HG03342 (cell line): ENCODE data around the gene TIMM17A.
"Not testable (repeated sequence)": the region's sequence is repeated elsewhere in the genome, so short reads cannot be mapped to it uniquely, and the experiment has no call there.

Source experiments
- ATAC-seq: cut with Tn5 transposase; IDR thresholded peaks from one replicate; pipeline ENCODE4 v1.9.1; 2021; ENCODE audit warnings: mild to moderate bottlenecking, moderate library complexity; ENCODE audit not compliant: unreplicated experiment

Gene TIMM17A

GRCh38 chr1:201939574-201939973, 15.7 kb upstream of the TIMM17A start:
- ATAC-seq: no peak

GRCh38 chr1:201940316-201940715, 15.0 kb upstream of the TIMM17A start:
- ATAC-seq: not testable (repeated sequence)

DNA sequence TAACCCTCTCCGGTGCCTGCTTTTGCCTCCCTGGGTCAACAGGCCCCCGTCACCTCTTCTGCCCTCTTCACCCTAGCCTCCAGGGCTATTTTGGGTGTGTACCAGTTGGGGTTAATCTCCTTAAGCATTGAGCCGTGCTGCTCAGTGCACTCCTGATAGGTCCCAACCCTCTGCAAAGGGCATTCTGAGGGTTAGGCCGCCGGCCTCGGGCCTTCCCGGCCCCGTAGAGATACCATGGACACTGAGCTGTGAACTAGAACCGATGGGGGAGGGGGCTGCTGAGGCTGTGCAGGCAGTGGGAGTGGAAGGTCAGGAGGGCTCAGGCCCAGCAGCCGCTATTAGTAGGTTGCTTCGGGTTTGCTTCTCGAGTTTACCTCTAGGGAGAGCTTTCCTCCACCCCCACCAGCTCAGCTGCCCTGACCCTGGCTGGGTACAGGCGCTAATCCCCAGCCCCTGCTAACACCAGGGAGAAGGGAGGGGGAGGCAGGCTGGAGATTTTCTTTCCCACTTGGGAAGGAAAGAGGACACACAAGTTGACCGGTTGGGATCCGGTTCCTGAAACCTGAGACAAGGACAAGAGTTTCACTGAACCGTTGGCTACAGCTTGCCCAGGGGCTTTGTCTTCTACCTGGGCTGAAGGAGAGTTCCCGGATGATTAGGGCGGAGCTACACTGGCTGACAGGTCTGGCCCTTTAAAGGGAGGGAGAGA, 13.7 kb upstream of the TIMM17A start:
- no peak for ATAC-seq

DNA sequence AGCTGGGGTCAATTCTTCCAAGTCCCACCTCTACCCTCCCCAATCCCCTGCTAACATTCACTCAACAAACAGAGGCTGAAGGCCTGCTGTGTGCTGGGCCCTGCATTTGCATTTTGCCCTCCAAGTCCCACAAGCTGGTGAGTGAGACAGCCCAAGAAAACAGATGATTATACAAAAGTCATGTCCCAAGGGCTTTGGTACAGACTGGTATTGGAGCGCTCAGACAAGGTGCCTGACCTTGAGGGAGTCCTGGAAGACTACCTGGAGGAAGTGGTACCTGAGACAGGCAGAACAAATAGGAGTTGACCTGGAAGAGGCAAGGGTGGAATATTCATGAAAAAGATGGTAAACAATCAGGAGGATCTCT, 13.2 kb upstream of the TIMM17A start:
- ATAC-seq: no peak

GRCh38 chr1:201944002-201944401, 11.3 kb upstream of the TIMM17A start:
- no peak for ATAC-seq

- no peak for ATAC-seq
Observed at GRCh38 chr1:201944639-201945038, 10.7 kb upstream of the TIMM17A start.

DNA sequence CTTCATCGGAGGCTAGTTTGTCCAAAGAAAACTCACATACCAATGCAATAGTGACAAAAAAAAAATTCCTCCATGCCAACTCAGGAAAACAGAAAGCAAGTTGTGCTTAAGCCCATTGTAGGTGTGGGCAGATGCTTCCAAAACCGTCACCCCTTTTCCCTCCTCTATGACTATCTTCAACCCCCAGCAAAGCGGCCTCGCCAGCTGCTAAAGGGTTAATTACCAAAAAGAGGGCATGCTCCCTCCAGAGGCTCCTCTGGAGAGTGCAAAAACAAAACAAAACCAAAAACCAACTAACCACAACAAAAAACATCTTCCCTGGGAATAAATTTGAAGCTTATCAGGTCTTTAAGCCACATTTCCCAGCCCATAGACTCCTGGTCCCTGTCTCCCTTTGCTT, 10.1 kb upstream of the TIMM17A start:
- ATAC-seq: no peak

GRCh38 chr1:201945863-201946223, 9.5 kb upstream of the TIMM17A start:
- ATAC-seq: no peak

- no peak for ATAC-seq
Observed at GRCh38 chr1:201946224-201946908, 8.9 kb upstream of the TIMM17A start, which contains the start of gene LMOD1. LMOD1 (minus strand) TSS chr1:201946548; CDS start chr1:201946340, 208 bp downstream.

- ATAC-seq: no peak
Observed at GRCh38 chr1:201947697-201948008, 7.7 kb upstream of the TIMM17A start.

GRCh38 chr1:201949491-201949890, 5.8 kb upstream of the TIMM17A start:
- no peak for ATAC-seq

- ATAC-seq: no peak
Observed at GRCh38 chr1:201954263-201955008, 867 bp upstream of the TIMM17A start.

GRCh38 chr1:201955729-201956143, 433 bp downstream of the TIMM17A start:
- ATAC-seq: peak; percentile 37

DNA sequence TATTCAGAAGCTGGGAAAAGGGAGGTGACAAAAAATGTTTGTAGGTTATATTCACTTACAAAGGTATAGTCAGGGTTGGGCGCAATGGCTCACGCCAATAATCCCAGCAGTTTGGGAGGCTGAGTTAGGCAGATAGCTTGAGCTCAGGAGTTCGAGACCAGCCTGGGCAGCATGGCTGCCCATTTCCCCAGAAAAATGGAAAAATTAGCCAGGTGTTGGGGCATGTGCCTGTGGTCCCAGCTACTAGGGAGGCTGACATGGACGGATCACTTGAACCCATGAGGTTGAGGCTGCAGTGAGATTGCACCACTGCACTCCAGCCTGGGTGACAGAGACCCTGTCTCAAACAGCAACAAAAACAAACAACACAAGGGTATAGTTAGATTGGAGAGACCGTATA, 3.0 kb downstream of the TIMM17A start:
- ATAC-seq: no peak

DNA sequence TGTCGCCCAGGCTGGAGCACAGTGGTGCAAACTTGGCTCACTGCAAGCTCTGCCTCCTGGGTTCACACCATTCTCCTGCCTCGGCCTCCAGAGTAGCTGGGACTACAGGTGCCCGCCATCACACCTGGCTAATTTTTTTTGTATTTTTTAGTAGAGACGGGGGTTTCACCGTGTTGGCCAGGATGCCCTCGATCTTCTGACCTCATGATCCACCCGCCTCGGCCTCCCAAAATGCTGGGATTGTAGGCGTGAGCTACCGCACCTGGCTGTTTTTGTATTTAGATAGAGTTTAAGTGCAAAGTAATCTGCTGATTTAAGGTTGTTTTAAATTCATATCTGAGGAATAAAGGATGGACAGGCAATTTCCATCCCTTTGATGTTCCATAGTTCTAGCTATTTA, 7.1 kb downstream of the TIMM17A start:
- not testable (repeated sequence) for ATAC-seq

GRCh38 chr1:201964261-201964660, 9.0 kb downstream of the TIMM17A start:
- no peak for ATAC-seq

DNA sequence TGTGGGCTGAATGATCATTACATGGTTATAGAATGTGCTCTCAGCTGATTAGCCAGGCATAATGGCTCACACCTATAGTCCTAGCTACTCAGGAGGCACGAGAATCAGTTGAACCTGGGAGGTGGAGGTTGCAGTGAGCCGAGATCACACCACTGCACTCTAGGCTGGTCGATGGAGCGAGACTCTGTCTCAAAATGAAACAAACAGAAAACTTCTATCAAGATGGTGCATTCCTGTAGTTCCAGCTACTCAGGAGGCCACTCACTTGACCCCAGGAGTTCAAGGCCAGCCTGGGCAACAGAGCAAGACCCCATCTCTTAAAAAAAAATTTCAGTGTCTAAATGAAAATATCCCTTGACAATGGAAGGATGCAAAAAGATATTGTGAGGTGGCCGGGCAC, 10.9 kb downstream of the TIMM17A start:
- no peak for ATAC-seq

- ATAC-seq: no peak
Observed at GRCh38 chr1:201968202-201968925, 13.1 kb downstream of the TIMM17A start.

DNA sequence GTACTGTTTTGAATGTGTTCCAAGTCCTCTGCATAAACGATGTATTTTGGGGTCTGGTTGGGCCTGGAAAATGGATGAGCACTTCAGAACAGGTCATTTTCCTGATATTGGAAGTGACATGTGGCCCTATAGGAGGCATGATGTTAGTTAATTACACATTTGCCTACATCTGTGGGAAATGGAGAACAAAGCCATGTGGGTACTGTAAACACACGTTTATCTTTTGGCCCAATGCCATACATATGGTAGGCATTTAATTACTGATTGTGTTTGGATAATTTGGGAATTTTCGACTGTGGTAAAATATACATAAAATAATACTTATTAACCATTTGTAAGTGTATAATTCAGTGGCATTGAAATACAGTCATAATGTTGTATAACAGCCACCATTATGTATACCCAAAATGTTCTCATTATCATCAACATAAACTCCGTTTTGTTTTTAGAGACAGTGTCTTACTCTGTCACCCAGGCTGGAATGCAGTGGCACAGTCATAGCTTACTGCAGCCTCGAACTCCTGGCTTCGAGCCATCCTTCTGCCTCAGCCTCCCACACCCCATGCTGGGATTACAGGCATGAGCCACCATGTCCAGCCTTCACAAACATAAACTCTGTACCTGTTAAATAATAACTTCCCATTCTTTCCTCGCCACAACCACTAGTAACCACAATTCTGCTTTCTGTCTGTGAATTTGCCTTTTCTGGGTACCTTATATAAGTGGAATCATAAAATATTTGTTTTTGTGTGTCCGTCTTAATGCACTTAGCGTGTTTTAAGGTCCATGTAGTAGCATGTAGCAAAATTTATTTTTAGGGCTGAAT, 15.2 kb downstream of the TIMM17A start:
- no peak for ATAC-seq

GRCh38 chr1:201982082-201982622, 26.8 kb downstream of the TIMM17A start:
- ATAC-seq: peak; percentile 78
